Kidney epithelial cell (primary cell): ENCODE results near the gene ARHGEF10L. TPM values are rescaled to one million over a fixed set of nuclear protein-coding genes. Genes with fewer than 3 reads are reported as not detected.

ENCODE experiments used
- DNase-seq: peaks from one replicate; pipeline ENCODE4 v3.0.0-alpha.2; 2010; ENCODE audit warnings: low read depth
- H3K27me3 ChIP-seq: 2 replicates; pipeline ENCODE4 v1.6.0; 2011; ENCODE audit warnings: low read length; ENCODE audit not compliant: control insufficient read depth, insufficient read depth
- H3K36me3 ChIP-seq: 2 replicates; pipeline ENCODE4 v1.5.1; 2011; ENCODE audit warnings: low read length; ENCODE audit not compliant: control insufficient read depth, insufficient read depth
- H3K4me3 ChIP-seq: 2 replicates; pipeline ENCODE4 v1.5.1; 2011; ENCODE audit warnings: low read depth, mild to moderate bottlenecking, control low read depth, low read length
- total RNA-seq: library from RNA; depleted of rRNA; stranded (reverse); fragments of >200 nt; gene quantifications from 2 replicates; pipeline ENCODE4 v1.2.3, GENCODE V29; 2015
- TF ChIP-seq, protein P1 (sequence below): IDR thresholded peaks from 2 replicates; pipeline ENCODE4 v1.5.1; 2011; ENCODE audit warnings: mild to moderate bottlenecking, moderate library complexity, low read length, control low read depth, inconsistent platforms; ENCODE audit not compliant: insufficient read depth, poor library complexity, severe bottlenecking

ARHGEF10L gene
- total RNA-seq, 1 donor from 2014 or later = 23.5 TPM

DNA sequence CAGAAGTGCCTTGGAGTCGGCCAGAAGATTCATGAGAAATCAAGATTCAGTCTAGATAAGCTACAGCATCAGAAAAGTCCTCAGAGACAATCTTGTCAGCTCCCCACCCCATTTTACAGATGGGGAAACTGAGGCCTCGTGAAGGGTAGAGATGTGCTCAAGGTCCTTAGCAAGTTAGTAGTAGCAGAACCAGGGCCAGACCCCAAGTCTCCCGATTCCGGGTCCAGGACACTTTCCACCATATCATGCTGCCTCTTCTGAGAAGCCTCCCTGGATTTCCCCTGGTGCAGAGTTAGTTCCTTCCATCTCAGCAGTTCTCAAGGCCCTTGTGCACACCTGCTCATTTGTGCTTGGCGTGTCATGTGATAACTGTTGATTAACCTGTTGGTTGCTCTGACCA, 124.1 kb downstream of the ARHGEF10L start:
- TF ChIP-seq, protein P1, sequence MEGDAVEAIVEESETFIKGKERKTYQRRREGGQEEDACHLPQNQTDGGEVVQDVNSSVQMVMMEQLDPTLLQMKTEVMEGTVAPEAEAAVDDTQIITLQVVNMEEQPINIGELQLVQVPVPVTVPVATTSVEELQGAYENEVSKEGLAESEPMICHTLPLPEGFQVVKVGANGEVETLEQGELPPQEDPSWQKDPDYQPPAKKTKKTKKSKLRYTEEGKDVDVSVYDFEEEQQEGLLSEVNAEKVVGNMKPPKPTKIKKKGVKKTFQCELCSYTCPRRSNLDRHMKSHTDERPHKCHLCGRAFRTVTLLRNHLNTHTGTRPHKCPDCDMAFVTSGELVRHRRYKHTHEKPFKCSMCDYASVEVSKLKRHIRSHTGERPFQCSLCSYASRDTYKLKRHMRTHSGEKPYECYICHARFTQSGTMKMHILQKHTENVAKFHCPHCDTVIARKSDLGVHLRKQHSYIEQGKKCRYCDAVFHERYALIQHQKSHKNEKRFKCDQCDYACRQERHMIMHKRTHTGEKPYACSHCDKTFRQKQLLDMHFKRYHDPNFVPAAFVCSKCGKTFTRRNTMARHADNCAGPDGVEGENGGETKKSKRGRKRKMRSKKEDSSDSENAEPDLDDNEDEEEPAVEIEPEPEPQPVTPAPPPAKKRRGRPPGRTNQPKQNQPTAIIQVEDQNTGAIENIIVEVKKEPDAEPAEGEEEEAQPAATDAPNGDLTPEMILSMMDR = no peak
- no peak overlapping the region for H3K4me3 ChIP-seq
- DNase-seq = no peak

GRCh38 chr1:17664322-17664721, 124.8 kb downstream of the ARHGEF10L start:
- Histone ChIP-seq H3K4me3 (no peak overlapping the region), H3K36me3 (peaks cover 1% of the 10 kb centered on the region), H3K27me3 (no peaks in the 10 kb centered on the region)
- TF ChIP-seq, protein P1 = no peak
- no peak for DNase-seq

More for the DNA sequence above, 124.1 kb downstream of the ARHGEF10L start:
- Histone ChIP-seq H3K27me3 (no peaks in the 10 kb centered on the region), H3K36me3 (peaks cover 1% of the 10 kb centered on the region)

DNA sequence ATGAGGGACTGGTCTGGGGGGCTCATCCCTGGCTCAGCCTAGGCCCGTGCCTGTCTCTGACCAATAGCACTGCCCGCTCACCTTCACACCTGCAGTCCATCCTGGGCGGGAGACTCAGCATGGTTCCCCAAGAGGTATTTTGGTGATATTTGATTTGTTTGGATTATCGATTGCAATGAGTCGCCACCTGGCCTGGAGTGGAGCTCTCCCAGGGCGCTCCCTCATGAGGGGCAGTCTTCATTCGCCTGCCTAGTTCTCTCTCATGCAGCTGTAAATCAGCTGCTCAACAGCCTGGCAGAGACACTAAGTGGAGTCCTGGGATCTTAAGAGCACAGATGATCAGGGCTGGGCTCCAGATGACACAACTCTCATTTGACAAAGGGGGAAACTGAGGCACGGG, 125.6 kb downstream of the ARHGEF10L start:
- Histone ChIP-seq H3K4me3 (no peak overlapping the region), H3K36me3 (peaks cover 1% of the 10 kb centered on the region), H3K27me3 (no peaks in the 10 kb centered on the region)
- no peak for DNase-seq
- TF ChIP-seq, protein P1 = no peak

DNA sequence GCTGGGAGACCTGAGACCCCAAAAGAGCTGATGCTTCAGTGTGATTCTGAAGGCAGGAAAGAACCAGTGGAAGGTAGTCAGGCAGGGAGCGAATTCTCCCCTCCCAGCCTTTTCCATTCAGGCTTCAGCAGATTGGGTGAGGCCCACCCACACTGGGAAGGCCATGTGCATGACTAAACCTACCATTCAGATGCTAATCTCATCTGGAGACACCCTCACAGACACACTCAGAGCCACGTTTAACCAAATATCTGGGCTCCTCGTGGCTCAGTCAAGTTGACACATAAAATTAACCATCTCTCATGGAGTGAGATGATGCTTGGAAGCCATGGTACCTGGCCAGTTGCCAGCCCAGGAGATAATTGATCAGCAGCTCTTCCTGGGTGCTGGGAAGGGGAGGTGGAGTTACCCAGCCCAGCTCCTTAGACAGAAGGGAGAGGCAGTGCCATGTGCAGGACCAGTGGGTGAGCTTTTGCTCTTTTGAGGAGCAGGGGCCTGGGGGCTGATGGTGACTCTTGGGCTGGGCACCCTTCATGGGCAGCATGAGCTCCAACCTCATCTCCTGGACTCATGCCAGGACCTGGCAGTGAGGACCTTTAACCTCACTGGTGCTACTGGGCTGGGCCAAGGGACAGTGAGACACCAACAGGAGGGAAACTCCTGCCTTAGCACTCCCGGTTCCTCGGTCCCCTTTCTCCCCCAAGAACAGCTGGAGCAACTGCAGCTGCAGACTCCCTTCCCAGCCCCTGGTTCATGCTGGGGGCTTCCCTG, 126.6 kb downstream of the ARHGEF10L start:
- no peak overlapping the region for H3K4me3 ChIP-seq
- no peak for DNase-seq
- TF ChIP-seq, protein P1 = no peak
- peaks cover 1% of the 10 kb centered on the region for H3K36me3 ChIP-seq
- no peaks in the 10 kb centered on the region for H3K27me3 ChIP-seq

- Histone ChIP-seq H3K4me3 (no peak overlapping the region), H3K27me3 (no peaks in the 10 kb centered on the region), H3K36me3 (no peaks in the 10 kb centered on the region)
- DNase-seq = no peak
- TF ChIP-seq, protein P1 = no peak
Observed at GRCh38 chr1:17667641-17668040, 128.1 kb downstream of the ARHGEF10L start.

GRCh38 chr1:17668195-17668594, 128.7 kb downstream of the ARHGEF10L start:
- Histone ChIP-seq H3K36me3 (no peaks in the 10 kb centered on the region), H3K4me3 (no peak overlapping the region), H3K27me3 (no peaks in the 10 kb centered on the region)
- TF ChIP-seq, protein P1 = no peak
- DNase-seq = no peak
